GM15510 (cell line): Measurements from ENCODE around the gene STK32C.

Experiments
- POLR2A ChIP-seq: IDR thresholded peaks from 3 replicates; pipeline ENCODE4 v1.6.1; 2011; ENCODE audit warnings: borderline replicate concordance; ENCODE audit not compliant: insufficient read length; ENCODE audit errors: extremely low read depth

STK32C gene

DNA sequence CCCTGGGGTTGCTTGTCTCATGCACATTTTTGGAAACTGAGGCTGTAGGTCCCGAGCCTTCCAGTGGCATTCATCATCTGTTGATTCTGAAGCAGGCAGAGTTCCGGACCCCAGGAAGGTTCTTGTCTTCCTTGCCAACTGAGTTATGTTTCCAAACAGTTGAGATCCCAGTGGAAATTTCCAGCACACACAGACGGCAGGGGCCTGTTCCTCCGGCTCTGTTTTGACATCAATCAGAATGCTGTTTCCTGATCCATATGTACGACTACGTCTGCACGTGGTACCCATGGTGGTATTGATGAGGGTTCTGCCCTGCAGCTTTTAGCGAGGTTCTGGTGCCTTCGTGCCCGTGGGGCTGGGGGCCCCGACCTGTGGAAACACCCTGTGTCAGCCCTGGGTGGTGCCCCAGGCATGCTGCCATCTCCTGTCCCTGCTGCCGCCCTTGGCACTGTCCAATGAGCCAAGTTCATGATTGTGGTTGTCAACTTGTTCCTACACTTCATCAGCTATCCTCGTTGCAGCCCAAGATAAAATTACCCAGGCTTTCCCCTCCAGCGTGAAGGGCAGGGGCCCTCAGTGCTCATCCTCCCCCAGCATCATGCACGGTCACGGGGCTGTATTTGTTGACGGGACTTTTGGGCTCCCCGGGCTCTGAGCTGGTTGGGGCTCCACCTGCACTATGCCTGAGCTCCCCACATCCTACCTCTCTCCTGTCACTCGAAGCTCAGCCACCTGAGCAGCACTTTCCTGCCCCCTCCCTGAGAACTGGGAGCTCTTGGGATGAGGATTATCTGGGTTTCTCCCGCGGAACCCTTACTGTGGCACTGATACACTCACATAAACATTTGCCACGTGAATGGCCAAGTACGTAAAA lies 128.8 kb downstream of the STK32C start:
- no peak for TF ChIP-seq POLR2A

GRCh38 chr10:132178046-132178445 lies 129.7 kb downstream of the STK32C start:
- TF ChIP-seq POLR2A, result no peak

- TF ChIP-seq POLR2A, result no peak
Measured at GRCh38 chr10:132176623-132177500, 130.9 kb downstream of the STK32C start.

DNA sequence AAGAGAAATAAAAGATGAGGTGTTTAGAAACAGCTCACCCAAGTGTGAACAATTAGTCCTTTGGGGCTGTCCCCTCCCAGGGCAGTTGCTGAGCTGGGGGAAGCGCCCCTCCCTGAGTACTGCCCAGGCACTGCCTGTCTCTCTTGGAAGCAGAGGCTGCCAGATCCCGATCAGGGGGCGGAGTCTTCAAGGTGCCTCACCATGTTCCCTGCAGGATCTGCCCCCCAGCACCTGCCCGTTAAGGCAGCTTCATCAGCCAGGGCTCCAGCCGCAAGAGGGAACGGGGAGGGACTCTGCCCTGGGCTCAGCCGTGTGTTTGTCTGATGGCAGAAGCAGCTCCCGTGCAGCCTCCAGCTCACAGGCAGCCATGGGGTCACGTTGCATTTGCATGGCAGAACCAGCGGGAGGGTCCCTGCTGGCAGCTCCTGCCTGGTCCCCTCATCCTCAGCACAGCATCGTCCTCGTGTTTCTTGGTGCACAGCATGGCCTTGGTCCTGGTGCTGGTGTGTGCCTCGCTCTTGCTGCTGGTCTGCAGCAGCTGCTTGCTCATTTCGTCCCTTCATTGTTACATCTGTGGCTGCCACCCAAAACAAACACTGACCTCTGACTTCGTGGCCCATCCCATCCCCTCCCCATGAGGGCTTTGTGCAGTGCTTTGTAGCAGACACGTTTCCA lies 131.7 kb downstream of the STK32C start:
- no peak for TF ChIP-seq POLR2A

DNA sequence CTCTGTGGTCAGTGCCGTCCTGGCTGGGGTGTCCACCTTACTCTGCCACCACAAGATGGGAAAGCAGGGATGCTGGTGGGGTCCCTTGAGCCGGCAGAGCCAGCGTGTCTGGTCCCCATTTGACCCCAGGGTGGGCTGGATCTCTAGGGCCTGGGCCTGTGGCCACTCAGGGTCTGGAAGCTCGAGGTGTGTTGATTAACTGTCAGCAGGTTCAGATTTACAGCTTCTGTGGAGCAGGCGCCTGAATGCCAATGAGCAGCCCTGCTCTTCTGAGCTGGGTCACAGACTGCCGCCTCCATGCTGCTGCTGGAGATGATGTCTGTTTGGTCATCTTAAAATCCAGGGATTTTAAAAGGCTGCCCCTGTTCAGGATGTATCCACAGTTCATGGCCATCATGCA lies 132.3 kb downstream of the STK32C start:
- TF ChIP-seq POLR2A, result no peak

DNA sequence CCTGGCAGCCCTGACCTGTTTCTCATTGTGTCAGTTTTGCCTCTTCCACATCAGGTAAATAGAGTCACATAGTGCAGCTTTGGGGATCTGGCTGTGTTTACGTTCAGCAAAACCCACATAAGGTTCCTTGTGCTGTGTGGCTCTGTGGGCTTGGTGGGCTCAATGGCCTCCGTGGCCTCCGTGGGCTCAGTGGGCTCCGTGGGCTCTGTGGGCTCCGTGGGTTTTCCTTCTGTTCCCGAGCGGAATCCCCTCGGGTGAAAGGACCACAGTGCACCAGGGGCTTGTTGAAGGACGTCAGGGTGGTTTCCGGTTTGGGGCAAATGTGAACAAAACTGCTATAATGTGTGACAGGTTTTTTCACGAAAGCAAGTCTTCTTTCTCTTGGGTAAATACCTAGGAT lies 133.5 kb downstream of the STK32C start:
- TF ChIP-seq POLR2A, result no peak

GRCh38 chr10:132173185-132173584 lies 134.6 kb downstream of the STK32C start:
- TF ChIP-seq POLR2A, result no peak

GRCh38 chr10:132172091-132173066 lies 135.4 kb downstream of the STK32C start:
- no peak for TF ChIP-seq POLR2A

GRCh38 chr10:132170561-132171361 lies 137.0 kb downstream of the STK32C start:
- no peak for TF ChIP-seq POLR2A

GRCh38 chr10:132169766-132170560 lies 137.8 kb downstream of the STK32C start:
- no peak for TF ChIP-seq POLR2A

DNA sequence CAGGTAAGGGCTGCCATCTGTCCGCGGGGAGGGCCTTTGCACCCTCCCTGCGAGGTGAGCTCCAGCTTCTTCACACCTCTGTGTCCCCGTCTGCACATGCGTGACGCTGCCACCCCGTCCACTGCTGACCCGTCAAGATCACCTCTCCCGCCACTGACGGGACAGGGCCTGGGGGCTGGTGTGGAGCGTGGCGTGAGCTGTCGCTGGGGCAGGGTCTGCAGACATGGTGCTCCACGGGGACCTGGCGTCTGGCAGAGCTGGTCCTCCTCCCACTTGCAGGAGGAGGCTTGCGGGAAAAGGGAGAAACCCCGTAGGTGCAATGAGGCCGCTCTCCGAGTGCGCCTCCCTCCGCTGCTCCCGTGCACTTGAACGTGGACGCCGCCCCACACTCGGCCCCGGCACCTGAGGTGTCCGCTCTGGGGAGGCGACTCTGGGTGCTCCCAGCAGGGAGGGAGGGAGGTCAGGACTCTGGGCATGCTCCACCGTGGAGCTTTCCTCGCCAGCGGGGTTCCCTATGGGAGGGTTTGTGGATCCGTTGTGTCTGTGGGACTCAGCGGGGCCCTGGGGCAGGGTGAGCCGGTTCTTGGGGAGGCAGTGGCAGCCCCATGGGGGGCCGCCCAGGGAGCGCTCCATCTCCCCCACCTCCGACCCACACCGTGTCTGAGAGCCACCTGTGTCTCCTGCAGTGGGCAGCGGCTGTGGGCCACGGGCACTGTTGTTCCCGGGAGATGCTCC lies 138.6 kb downstream of the STK32C start:
- no peak for TF ChIP-seq POLR2A

- TF ChIP-seq POLR2A, result no peak
Measured at GRCh38 chr10:132168571-132169030, 139.1 kb downstream of the STK32C start.
